Stimulated activated CD4-positive, alpha-beta T cell treated with anti-CD3 and anti-CD28 coated beads, Interleukin-2, amount 100 ng/mL, for 48 hours (primary cell): ENCODE measurements around the gene KLHL22.
A peak's percentile ranks its signal among the peaks of the same experiment; 100 is the strongest.
"Not testable (repeated sequence)": the region's sequence is repeated elsewhere in the genome, so short reads cannot be mapped to it uniquely, and the experiment has no call there.

ENCODE experiments used
- DNase-seq, 2 donors: peaks; one replicate each; pipeline ENCODE4 v3.0.0-alpha.2; 2020

The KLHL22 gene

GRCh38 chr22:20466659-20467379 lies 28.8 kb downstream of the KLHL22 start:
- no peak for DNase-seq

- no peak for DNase-seq
Observed at GRCh38 chr22:20465759-20466077, 29.9 kb downstream of the KLHL22 start.

- DNase-seq: no peak
Observed at GRCh38 chr22:20464912-20465758, 30.5 kb downstream of the KLHL22 start.

GRCh38 chr22:20464096-20464614 lies 31.4 kb downstream of the KLHL22 start:
- peak; percentile 23 to 40 for DNase-seq

GRCh38 chr22:20463324-20464095 lies 32.1 kb downstream of the KLHL22 start:
- DNase-seq: no peak

GRCh38 chr22:20459862-20460261 lies 35.7 kb downstream of the KLHL22 start:
- no peak for DNase-seq

GRCh38 chr22:20459152-20459542 lies 36.4 kb downstream of the KLHL22 start:
- no peak for DNase-seq

GRCh38 chr22:20458530-20459151 lies 37.0 kb downstream of the KLHL22 start:
- no peak for DNase-seq

GRCh38 chr22:20457506-20458240 lies 37.9 kb downstream of the KLHL22 start:
- DNase-seq: no peak

- no peak for DNase-seq
Observed at GRCh38 chr22:20456722-20457076, 38.9 kb downstream of the KLHL22 start.

- peak; percentile 68 to 74 for DNase-seq
Observed at GRCh38 chr22:20456064-20456721, 39.4 kb downstream of the KLHL22 start.

GRCh38 chr22:20455709-20456063 lies 39.9 kb downstream of the KLHL22 start:
- DNase-seq: no peak

GRCh38 chr22:20453222-20453621 lies 42.4 kb downstream of the KLHL22 start:
- DNase-seq: no peak

- DNase-seq: no peak
Observed at GRCh38 chr22:20451920-20452319, 43.7 kb downstream of the KLHL22 start.

- DNase-seq: not testable (repeated sequence)
Observed at GRCh38 chr22:20451129-20451778, 44.3 kb downstream of the KLHL22 start.

- no peak for DNase-seq
Observed at GRCh38 chr22:20450551-20450906, 45.1 kb downstream of the KLHL22 start.

GRCh38 chr22:20449819-20450550 lies 45.6 kb downstream of the KLHL22 start:
- no peak for DNase-seq

- DNase-seq: no peak
Observed at GRCh38 chr22:20448630-20449029, 47.0 kb downstream of the KLHL22 start.

GRCh38 chr22:20446383-20446970 lies 49.1 kb downstream of the KLHL22 start:
- DNase-seq: no peak

- DNase-seq: no peak
Observed at GRCh38 chr22:20444325-20444724, 51.3 kb downstream of the KLHL22 start.
